GM19099 (cell line): Measurements from ENCODE around the gene ATOSA.

ENCODE experiments used
- POLR2A ChIP-seq: IDR thresholded peaks from 3 replicates; pipeline ENCODE4 v1.6.1; 2011; ENCODE audit warnings: low read depth; ENCODE audit not compliant: insufficient read length; ENCODE audit errors: extremely low read depth

ATOSA gene

DNA sequence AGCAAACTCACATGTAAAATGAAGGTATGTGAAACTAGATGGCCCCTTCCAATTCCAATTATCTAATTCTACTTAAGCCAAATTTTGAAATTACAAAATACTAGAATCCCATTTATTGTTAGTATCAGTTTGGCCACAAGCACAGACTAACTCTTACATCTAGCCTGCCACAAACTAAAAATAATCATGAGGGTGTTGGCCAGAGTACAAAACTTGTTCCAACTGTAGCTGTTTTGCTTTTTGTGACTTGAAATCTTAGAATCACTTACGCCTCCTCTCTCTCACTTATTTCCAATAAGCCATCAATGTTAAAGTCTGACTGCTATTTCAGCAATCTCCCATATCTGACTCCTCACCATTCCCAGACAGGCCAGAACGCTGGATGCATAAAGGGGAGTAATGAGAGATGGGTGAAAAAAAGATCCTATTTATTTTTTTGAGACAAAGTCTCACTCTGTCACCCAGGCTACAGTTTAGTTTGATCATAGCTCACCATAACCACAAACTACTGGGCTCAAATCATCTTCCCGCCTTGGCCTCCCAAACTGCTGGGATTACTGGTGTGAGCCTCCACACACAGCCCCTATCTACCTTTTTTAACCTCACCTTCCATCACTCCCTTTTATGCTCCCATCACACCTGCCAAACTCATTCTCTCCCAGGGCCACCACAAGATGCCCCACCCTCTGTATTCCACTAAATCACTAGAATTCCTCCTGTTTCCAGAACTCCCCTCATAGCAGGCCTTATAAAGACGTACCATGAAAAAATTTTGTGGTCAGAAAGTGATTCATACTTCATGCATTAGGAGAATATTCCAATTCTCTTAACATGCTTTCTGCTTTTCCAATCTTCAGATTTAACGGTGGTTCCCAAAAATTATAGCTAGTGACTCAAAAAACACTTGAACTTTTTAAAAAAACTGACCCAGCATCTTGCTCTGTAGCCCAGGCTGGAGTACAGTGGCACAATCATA, 36.5 kb downstream of the ATOSA start:
- TF ChIP-seq POLR2A = no peak

GRCh38 chr15:52636459-52636858, 42.7 kb downstream of the ATOSA start:
- TF ChIP-seq POLR2A = no peak

GRCh38 chr15:52635908-52636307, 43.3 kb downstream of the ATOSA start:
- TF ChIP-seq POLR2A = no peak
